ENCODE data around the gene RNF166. TPM values are rescaled to one million over a fixed set of nuclear protein-coding genes. Genes with fewer than 3 reads are reported as not detected.
A peak's percentile ranks its signal among the peaks of the same experiment; 100 is the strongest.

Gene RNF166
- total and polyA plus RNA-seq, 2 of the 13 experiments (the other 11 are each of a cell fraction or from before 2014, with no cell fraction given), result 21.4 to 23.0 TPM

DNA sequence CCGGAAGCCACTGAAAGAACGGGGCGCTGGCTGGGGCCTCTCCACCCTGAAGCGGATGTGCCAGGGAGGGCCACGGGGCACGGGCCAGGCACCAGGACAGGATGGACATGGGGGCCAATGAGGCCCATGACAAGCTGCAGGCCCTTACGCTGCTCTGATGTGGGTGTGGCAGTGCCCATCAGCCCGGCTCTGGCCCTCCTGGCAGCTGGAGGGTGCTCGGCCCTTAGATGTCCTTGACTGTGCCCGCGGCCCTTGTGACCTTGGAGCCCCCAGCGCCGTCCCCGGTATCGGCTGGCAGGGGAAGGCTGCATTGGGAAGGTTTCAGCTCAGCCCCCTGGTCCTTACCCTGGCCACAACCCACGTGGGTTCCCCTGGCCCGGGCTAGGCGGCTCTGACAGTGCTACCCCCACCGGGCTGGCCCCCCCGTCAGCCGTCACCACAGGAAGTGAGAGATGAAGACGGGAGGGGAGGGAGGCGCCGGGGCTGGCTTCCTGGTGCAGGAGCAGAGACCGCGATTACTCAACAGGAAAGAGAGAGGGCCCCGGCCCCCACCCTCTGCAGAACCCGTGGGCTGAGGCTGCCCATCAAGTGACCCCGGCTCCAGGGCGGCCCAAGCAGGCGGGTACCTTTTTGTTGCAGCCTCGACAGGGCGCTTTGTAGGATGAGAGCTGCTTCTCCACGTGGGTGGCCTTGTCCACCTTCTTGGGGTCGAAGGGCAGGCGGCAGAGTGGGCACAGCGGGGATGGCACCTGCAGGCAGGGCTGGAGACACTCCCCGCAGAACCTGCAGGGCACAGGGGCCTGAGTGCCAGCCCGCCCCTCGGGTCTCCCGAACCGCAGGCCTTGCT is 5.3 kb downstream of the RNF166 start (continued):
- TF ChIP-seq SAFB2 (CRISPR knock-in tag; IDR thresholded peaks at IDR 0.05; ENCODE audit: borderline replicate concordance, low read depth) (peak; percentile 82; the same call in 1 of the 2 replicates), THAP9 (CRISPR knock-in tag; IDR thresholded peaks at IDR 0.05; ENCODE audit: borderline replicate concordance) (peak; percentile 83), ZNF205 (CRISPR knock-in tag; IDR thresholded peaks at IDR 0.05) (peak; percentile 37; the same call in 1 of the 2 replicates), MAFG (CRISPR knock-in tag; IDR thresholded peaks at IDR 0.05) (no peak), HDAC1 (CRISPR knock-in tag; IDR thresholded peaks at IDR 0.05) (peak; percentile 99), MTF2 (CRISPR knock-in tag; IDR thresholded peaks at IDR 0.05; ENCODE audit: borderline replicate concordance) (no peak), JUNB (CRISPR knock-in tag; IDR thresholded peaks at IDR 0.05; ENCODE audit: borderline replicate concordance) (no peak), POLR2AphosphoS5 (IDR thresholded peaks at IDR 0.05; ENCODE audit: low read depth, low read length) (no peak), ZNF770 (CRISPR knock-in tag; IDR thresholded peaks at IDR 0.05) (no peak), SMAD1 (CRISPR knock-in tag; IDR thresholded peaks at IDR 0.05; ENCODE audit: borderline replicate concordance, low read depth) (peak; percentile 93; the same call in 1 of the 2 replicates)
- TF ChIP-seq, protein P1, sequence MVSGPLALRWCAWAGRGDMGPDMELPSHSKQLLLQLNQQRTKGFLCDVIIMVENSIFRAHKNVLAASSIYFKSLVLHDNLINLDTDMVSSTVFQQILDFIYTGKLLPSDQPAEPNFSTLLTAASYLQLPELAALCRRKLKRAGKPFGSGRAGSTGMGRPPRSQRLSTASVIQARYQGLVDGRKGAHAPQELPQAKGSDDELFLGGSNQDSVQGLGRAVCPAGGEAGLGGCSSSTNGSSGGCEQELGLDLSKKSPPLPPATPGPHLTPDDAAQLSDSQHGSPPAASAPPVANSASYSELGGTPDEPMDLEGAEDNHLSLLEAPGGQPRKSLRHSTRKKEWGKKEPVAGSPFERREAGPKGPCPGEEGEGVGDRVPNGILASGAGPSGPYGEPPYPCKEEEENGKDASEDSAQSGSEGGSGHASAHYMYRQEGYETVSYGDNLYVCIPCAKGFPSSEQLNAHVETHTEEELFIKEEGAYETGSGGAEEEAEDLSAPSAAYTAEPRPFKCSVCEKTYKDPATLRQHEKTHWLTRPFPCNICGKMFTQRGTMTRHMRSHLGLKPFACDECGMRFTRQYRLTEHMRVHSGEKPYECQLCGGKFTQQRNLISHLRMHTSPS (CRISPR knock-in tag; IDR thresholded peaks at IDR 0.05; ENCODE audit: low read depth), result peak; percentile 88
- TF ChIP-seq, protein P2, sequence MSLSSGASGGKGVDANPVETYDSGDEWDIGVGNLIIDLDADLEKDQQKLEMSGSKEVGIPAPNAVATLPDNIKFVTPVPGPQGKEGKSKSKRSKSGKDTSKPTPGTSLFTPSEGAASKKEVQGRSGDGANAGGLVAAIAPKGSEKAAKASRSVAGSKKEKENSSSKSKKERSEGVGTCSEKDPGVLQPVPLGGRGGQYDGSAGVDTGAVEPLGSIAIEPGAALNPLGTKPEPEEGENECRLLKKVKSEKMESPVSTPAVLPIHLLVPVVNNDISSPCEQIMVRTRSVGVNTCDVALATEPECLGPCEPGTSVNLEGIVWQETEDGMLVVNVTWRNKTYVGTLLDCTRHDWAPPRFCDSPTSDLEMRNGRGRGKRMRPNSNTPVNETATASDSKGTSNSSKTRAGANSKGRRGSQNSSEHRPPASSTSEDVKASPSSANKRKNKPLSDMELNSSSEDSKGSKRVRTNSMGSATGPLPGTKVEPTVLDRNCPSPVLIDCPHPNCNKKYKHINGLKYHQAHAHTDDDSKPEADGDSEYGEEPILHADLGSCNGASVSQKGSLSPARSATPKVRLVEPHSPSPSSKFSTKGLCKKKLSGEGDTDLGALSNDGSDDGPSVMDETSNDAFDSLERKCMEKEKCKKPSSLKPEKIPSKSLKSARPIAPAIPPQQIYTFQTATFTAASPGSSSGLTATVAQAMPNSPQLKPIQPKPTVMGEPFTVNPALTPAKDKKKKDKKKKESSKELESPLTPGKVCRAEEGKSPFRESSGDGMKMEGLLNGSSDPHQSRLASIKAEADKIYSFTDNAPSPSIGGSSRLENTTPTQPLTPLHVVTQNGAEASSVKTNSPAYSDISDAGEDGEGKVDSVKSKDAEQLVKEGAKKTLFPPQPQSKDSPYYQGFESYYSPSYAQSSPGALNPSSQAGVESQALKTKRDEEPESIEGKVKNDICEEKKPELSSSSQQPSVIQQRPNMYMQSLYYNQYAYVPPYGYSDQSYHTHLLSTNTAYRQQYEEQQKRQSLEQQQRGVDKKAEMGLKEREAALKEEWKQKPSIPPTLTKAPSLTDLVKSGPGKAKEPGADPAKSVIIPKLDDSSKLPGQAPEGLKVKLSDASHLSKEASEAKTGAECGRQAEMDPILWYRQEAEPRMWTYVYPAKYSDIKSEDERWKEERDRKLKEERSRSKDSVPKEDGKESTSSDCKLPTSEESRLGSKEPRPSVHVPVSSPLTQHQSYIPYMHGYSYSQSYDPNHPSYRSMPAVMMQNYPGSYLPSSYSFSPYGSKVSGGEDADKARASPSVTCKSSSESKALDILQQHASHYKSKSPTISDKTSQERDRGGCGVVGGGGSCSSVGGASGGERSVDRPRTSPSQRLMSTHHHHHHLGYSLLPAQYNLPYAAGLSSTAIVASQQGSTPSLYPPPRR (CRISPR knock-in tag; IDR thresholded peaks at IDR 0.05; ENCODE audit: borderline replicate concordance), result peak; percentile 74; the same call in 1 of the 2 replicates
- TF ChIP-seq, protein P3, sequence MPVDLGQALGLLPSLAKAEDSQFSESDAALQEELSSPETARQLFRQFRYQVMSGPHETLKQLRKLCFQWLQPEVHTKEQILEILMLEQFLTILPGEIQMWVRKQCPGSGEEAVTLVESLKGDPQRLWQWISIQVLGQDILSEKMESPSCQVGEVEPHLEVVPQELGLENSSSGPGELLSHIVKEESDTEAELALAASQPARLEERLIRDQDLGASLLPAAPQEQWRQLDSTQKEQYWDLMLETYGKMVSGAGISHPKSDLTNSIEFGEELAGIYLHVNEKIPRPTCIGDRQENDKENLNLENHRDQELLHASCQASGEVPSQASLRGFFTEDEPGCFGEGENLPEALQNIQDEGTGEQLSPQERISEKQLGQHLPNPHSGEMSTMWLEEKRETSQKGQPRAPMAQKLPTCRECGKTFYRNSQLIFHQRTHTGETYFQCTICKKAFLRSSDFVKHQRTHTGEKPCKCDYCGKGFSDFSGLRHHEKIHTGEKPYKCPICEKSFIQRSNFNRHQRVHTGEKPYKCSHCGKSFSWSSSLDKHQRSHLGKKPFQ (CRISPR knock-in tag; IDR thresholded peaks at IDR 0.05; ENCODE audit: insufficient replicate concordance), result peak; percentile 32
